HG03460 (cell line): ENCODE measurements around the gene TTC28.

Experiments
- ATAC-seq: cut with Tn5 transposase; IDR thresholded peaks from one replicate; pipeline ENCODE4 v1.9.1; 2021; ENCODE audit not compliant: unreplicated experiment

Gene TTC28

GRCh38 chr22:28027453-28028448 lies 651.9 kb downstream of the TTC28 start:
- ATAC-seq: no peak

DNA sequence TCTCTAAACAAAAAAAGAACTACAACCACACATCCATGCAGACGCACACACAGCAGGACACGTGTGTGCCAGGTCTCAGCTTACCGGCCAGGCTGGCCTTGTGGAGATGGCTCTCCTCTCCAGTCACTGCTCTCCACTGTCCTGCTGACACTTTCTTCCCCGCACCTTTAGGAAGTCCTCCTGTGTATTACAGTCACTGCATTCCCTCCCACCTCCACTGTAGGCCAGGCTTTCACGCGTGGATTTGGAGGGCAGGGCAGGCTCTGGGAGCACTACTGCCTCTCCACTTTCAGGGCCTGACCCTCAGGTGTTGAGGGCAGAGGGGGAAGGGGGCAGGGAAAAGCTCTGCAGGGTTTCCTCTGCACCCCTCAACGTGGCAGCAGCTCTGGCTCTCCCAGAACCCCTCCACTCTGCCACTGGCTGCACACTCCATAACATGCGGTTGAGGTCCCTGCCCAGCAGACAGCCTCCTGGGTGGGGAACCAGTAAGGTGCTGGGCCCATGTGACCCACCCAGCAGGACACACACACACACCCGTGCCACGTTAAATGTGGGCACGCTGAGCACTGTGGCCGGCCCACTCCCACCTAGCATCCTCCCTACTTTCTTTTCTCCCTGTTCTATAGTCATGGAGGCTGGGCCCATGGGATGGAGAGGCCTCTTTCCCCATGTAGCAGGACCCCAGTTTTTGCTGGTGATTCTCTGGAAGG lies 653.6 kb downstream of the TTC28 start:
- no peak for ATAC-seq

DNA sequence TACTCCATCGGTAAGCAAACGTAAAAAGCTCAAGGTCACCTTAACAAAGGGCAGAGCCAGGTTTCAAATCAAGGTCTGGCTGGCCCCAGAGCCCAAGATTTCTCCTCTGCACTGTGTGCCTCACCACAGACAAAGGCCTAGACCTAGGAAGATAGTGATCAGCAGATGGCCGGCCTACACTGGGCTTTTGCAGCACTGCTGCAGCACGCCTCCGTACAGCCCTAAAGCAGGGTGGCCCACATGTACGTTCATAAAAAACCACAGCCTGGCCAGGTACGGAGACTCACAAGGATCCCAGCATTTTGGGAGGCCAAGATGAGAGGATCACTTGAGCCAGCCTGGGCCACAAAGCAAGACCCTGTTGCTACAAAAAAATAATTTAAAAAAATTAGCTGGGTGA lies 654.3 kb downstream of the TTC28 start:
- no peak for ATAC-seq

DNA sequence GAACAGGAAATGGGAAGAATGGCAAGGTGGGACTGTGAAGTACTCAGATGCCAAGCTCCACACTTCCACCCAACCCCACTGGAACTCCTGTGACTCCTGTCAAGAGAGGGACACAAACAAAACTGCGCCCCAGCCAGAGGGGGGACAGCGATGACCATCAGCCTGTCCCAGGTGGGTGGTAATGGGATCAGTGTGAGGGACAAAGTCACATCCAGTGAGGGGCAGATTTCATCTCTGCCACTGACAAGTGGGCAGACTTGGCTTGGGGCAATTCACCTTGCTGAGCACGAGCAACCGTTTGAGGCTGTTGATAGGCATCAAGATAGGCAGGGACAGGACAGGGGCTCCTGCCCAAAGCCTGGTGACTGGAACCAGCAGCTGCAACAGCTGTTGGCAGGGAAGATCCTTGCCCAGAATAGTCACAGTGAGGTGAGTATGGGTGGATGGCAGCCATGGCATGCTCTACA lies 655.2 kb downstream of the TTC28 start:
- ATAC-seq: no peak

- ATAC-seq: no peak
These were observed 655.9 kb downstream of the TTC28 start for GRCh38 chr22:28023774-28024173.

GRCh38 chr22:28023036-28023435 lies 656.6 kb downstream of the TTC28 start:
- ATAC-seq: no peak

GRCh38 chr22:28021998-28022660 lies 657.5 kb downstream of the TTC28 start:
- ATAC-seq: no peak

DNA sequence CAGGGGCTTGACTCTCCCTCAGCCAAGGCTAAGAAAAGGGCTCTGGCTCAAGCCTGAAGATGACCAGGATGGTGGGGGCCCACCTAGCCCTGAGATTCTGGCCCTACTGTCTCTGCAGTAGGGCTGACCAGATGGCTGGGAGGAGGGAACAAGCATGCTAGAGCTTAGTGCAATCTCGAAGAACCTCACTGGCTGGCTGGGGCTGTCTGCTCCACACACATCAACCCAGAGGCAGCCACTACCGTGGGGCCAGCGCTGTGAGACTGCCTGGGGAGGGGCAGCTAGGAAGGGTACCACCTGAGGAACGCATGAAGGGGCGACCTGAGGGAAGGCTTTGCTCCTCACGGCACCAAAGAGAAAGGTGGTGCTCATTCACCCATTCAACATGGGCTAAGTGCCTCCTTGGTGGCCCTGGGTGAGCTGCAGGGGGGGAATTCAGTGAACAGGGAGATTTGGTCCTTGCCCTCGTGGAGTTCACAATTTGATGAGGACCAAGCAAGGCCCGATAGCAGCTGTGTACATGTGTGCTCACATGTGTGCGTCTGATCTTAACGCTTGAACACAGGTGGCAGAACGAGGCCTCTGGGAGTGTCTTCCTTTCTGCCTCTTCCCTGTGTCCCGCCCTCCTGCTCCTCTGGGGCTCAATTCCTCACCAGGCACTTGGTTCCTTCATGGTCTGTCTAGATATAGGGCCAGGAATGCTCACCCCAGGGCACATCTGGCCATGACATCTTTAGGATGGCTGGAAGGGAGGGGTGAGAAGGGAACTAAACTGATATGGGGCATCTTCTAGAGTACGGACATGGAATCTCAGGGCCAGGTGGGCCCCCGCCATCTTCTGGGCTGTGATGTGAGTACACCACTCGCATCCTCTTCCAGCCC lies 658.3 kb downstream of the TTC28 start:
- ATAC-seq: no peak

DNA sequence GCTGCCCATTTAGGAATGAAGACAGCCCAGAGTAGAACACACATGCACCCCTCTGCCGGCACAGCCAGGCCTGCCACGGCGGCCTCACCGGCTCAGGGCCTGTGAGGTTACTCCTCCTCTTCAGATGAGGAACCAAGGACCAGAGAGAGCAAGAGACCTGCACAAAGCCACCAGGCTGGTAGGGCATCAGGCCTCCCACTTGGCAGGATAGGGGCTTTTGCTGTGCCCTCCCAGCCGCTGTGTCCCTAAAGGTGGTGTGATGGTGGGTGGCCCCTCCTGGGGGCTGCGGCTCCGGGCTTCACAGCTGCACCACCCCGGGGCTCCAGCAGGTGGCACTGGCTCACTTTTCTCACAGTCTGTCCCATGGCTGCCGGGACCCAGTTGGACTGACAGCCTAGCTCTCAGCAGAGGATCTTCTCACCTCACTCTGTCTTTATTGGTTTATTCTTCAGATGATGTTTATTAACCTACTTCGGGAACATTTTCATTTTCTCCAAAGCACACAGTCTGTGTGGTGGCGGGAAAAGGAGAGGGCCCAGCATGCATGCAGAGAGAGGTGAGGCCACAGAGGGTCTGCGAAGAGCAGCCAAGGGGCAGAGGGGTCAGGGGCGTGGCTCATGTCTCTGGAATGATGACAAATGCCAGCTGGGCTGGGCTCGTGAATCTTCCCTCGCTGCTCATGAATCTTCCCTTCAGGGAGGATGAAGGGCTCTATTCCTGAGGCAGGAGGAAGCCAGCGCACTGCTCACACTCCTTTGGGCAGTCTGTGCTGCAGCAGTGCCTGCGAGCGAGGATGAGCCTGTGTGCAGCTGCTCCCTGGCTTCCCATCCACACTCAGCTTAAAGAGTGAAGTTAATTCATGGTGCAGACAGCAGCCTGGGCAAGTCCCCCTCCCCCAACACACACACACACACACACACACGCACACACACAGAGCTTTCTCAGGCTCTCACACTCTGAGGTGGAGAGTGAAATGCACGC lies 659.5 kb downstream of the TTC28 start:
- no peak for ATAC-seq

DNA sequence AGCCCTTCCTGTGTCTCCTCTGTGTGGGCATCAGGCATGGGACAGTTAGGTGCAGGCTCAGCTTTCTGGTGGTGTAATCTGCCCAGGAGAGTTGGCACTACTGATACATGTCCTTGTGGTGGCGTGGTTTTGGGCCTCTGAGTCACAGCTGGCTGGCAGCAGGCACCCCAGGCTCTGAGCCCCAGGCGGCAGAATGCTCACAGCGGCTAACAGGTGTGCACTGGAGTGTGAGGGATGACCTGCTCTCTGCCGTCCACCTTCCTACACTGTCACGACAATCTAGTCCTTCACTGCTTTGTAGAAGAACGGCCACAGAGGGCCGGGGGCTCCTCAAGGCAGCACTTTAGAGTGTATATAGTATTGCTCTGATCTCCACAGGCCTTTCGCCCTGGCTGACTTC lies 660.3 kb downstream of the TTC28 start:
- ATAC-seq: no peak

DNA sequence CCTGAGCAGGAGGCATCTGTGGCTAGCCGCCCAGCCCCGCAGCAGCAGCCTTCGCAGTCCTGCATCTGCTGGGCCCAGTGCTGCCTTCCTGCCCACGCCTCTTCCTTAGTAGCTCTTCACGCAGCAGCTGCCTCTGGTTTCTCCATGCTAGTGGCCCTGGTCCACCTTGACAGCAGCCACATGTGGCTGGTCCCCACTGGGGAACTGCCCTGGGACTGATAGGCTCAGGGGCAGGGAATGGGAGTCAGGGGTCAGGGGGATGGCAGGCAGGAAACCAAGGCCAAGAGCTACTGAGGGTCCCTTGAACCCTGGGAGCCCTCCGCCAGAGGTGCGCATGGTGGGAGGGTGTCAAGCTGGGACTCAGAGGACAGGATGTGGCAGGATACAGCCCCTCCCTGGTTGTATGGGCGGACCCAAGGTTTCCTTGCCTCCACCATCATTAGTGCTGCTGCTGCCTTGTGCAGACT lies 661.1 kb downstream of the TTC28 start:
- ATAC-seq: no peak

DNA sequence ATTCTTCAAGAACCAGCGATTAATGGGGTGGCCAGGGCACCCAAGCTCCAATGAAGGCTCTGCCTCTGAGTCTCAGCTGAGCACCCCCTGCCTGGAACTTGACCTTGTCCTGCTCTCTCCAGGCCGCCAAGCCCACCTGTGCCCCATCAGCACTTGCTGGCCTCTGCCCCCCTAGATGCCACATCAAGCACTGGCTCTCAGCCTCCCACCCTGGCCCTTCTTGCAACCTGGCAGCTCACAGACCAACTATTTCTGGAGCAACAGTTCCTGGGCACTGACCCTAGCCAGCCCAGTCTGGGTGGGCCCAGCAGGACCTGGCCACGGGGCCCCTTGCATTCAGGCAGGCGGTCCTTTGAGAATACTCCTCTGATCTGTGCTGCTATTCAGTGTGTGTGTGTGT lies 661.8 kb downstream of the TTC28 start:
- ATAC-seq: no peak

DNA sequence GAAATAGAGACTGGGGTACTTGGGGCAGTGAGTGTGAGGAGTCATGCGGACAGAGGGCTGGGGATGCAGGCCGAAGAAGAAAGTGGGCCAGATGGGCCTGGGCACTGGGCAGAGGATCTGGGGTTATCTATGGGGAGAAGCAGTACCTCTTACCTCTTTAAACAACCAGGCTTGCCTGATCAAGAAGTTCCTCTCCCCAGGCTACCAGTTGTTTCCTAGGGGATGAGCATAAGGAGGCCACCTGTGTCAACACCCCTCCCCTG lies 662.2 kb downstream of the TTC28 start:
- ATAC-seq: no peak

DNA sequence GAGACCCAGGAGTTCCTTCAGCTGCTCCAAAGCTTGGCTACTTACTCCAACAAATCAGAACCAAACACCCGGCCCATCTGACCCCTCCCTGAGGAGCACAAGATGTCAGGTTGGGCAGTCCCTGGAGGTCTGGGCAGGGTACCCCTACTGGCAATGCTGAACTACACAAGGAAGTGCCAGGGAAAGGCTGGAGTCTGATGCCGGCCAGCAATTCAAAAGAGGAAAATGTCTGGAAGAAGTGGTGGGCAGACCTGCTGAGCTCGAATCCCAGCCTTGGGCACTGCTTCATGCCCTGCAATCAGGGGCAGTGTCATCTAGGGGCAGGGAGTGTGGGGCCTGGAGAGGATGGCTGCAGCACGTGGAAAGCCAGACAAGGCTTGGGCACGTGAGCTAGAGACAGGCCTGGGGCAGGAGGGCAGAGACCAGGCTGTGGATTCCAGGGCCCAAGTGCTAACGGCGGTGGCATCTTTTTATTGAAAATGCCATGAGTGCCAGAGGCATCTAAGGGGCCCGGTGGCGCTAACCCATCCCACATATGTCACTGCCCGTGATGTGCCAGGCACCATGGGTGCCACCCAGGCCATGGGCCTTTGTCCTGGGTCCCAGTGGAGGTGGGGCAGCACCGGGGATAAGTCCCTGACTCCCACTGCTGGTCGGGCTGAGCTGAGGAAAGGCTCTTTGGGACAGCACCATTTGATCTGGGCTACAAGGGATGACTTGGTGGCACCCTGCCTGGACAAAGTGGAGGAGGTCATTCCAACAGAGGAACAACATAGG lies 662.7 kb downstream of the TTC28 start:
- no peak for ATAC-seq

GRCh38 chr22:28015676-28016601 lies 663.7 kb downstream of the TTC28 start:
- no peak for ATAC-seq

DNA sequence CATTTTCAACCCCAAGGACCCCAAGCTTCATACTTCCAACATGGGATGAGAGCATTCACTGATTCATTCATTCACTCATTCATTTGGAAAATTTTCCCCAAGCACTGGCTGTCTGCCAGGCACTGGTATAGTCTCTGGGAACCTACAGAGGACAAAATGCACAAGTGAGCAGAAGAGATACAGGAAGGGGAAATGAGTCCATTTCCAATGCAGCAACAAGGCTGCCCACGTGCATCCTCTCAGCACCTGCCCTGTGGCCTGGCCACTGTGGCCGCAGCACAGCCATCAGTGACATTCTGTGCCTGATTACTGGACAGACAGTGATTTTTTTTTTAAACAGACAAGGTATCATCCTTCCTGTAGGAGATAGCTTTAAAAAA lies 664.6 kb downstream of the TTC28 start:
- ATAC-seq: no peak

- no peak for ATAC-seq
These were observed 665.2 kb downstream of the TTC28 start for GRCh38 chr22:28014211-28015045.
